LNCAP (cell line): Measurements from ENCODE around the gene PARP1.

Source experiments
- CTCF ChIP-seq: fragments of 450-650 bp; IDR thresholded peaks from 2 replicates; pipeline ENCODE4 v1.5.1; 2017; ENCODE audit warnings: mild to moderate bottlenecking

Gene PARP1

GRCh38 chr1:226376300-226376699, 31.6 kb downstream of the PARP1 start:
- TF ChIP-seq CTCF, result no peak

DNA sequence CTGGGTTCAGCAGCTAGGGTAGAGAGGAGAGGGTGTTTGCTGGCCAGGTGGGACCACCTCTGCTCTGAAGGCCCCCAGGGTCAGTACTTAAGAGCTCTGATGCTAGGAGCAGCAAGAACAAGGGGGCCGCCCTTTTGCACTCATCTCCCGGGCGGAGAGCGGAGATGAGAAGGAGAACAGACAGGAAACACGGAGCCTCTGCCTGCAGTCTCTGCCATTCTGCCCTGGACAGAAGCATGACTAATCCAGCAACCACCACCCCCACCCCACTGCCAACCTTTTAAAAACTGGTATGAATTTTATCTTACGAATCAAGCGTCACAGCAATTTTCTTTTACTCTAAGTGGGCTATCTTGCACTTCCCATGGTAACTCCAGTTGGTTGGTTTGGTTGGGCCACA, 34.5 kb downstream of the PARP1 start:
- TF ChIP-seq CTCF, result no peak

- no peak for TF ChIP-seq CTCF
Observed at GRCh38 chr1:226372885-226373284, 35.0 kb downstream of the PARP1 start.

DNA sequence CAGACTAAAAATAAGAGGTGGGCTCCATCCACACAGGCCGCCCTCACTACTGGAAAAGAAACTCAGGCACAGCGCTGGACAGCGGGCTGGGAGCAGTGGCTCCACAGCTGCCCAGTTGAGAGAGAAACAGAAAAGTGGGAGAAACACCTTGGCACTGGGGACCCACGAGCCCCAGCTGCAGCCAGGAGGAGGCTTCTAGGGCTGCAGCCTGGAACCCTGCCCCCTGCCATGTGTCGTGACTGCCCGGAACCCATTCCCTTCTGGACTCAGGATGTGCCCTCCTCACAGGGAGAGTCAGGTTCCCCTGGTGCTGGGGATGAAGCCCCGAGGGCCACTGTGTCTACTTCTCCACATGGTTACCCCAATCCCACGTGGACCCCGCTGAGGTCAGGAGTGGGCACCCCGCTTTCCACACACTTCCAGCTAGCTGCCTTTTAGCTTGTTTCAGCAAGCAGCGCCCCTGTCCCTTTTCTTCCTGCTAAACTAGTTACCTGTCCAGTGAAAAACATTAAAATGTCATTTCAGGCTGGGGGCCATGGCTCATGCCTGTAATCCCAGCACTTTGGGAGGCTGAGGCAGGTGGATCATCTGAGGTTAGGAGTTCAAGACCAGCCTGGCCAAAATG, 35.9 kb downstream of the PARP1 start:
- TF ChIP-seq CTCF, result no peak

DNA sequence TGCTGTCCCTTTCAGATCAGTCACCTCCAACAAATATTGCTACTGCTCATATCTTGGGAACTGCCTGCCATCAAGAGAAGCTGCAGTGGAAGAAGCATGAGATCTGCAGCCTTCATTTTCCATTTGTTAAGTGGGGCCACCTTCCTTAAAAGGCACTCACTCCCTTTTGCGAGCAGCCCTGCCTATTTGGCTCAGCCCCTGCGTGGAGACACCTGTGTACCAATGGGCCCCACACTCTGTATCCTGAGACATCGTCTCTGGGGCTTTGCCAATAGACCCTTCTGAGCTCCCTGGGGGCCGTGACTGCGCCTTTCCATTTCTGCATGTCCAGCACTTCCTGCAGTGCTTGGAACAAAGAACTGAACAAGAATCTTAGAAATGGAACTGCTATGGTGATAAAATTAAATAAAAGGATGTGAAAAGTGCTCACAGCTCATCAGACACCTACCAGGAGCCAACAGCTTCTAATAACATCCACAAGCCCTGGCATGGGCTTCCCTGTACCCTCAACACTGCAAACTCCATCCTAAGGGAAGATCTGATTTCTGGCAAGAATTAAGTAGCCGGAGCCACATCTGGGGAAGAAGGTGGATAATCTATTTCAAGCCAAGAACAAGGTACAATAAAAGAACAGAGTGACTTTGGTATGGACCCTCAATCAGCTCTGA, 36.7 kb downstream of the PARP1 start:
- no peak for TF ChIP-seq CTCF

- no peak for TF ChIP-seq CTCF
Observed at GRCh38 chr1:226370144-226370923, 37.6 kb downstream of the PARP1 start.

DNA sequence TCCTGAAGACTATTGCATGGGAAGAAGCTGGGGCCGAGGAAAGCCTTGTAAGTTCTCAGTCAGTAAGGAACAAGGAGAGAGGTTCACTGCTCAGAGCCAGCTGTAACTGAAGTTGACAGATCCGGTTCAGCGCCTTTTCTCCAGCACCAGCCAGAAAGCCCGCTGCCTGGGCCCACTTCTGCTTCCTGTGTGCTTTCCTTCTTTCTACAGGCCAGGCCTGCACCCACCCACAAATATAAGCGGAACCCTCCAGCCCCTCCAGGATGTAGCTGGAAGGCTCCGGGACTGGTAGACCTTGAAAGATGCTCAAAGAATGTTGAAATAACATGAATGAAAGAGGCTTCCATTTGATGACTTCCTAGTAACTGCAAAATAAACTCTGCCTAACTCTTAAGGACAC, 38.8 kb downstream of the PARP1 start:
- TF ChIP-seq CTCF, result no peak
